MCF 10A (cell line): ENCODE measurements around the gene DSCAML1. TPM values are rescaled to one million over a fixed set of nuclear protein-coding genes. Genes with fewer than 3 reads are reported as not detected.

ENCODE experiments used
- BruUV-seq: library from RNA; stranded (reverse); fragments of 400-500 nt; replicated peaks from 2 replicates; lab custom pipeline; 2021; lab: Mats Ljungman, UMichigan
- CTCF ChIA-PET: fragments of 300-600 bp; sonication (Branson Sonifier 250); formaldehyde crosslinking; extraction: SDS; loops from one replicate; lab custom pipeline; 2021; ENCODE audit warnings: antibody characterized with exemption, inconsistent platforms; lab: Yijun Ruan, JAX
- POLR2A ChIA-PET: fragments of 300-600, 350-650 bp; sonication (Branson Sonifier 250); formaldehyde crosslinking; extraction: SDS; loops from one replicate; lab custom pipeline; 2020; ENCODE audit warnings: antibody characterized with exemption, inconsistent platforms; lab: Yijun Ruan, JAX
- DNase-seq: peaks from one replicate; pipeline ENCODE4 v3.0.0-alpha.2; 2018; ENCODE audit not compliant: unreplicated experiment
- H3K27ac Mint-ChIP-seq: one replicate; pipeline ENCODE4 v1.8.0; 2022; ENCODE audit warnings: mild to moderate bottlenecking, low read depth, mixed read lengths; ENCODE audit not compliant: unreplicated experiment
- H3K27me3 Mint-ChIP-seq: one replicate; pipeline ENCODE4 v1.8.0; 2022; ENCODE audit warnings: mixed read lengths; ENCODE audit not compliant: insufficient read depth, unreplicated experiment
- H3K36me3 Mint-ChIP-seq: one replicate; pipeline ENCODE4 v1.8.0; 2022; ENCODE audit warnings: mild to moderate bottlenecking, moderate library complexity, mixed read lengths; ENCODE audit not compliant: insufficient read depth, unreplicated experiment
- H3K4me1 Mint-ChIP-seq: one replicate; pipeline ENCODE4 v1.8.0; 2022; ENCODE audit warnings: mixed read lengths; ENCODE audit not compliant: insufficient read depth, unreplicated experiment
- H3K4me3 Mint-ChIP-seq: one replicate; pipeline ENCODE4 v1.8.0; 2022; ENCODE audit warnings: mild to moderate bottlenecking, moderate library complexity, mixed read lengths; ENCODE audit not compliant: unreplicated experiment
- H3K9me3 Mint-ChIP-seq: one replicate; pipeline ENCODE4 v1.8.0; 2022; ENCODE audit warnings: mixed read lengths; ENCODE audit not compliant: unreplicated experiment
- CTCF ChIP-seq: fragments of 200-600 bp; IDR thresholded peaks from one replicate; pipeline ENCODE4 v1.8.0; 2022; ENCODE audit warnings: antibody characterized with exemption, mild to moderate bottlenecking; ENCODE audit not compliant: unreplicated experiment
- intact Hi-C: fragments of 100-400 bp; cut with micrococcal nuclease; formaldehyde crosslinking; loops from 2 replicates; pipeline ENCODE4 v1.14.1; 2022
- total RNA-seq: library from RNA; stranded (reverse); gene quantifications from 2 replicates; pipeline ENCODE4 v1.2.3, GENCODE V29; 2022

Gene DSCAML1
- total RNA-seq, 1 experiment from 2014 or later: not detected

GRCh38 chr11:117634756-117635603 is 162.0 kb downstream of the DSCAML1 start:
- intact Hi-C loops: no loop called here
- no TSS peak for BruUV-seq
- Mint-ChIP-seq H3K4me3 (no peak overlapping the region), H3K36me3 (no peaks in the 10 kb centered on the region), H3K27me3 (peaks cover 57% of the 10 kb centered on the region), H3K4me1 (peaks cover 8% of the 10 kb centered on the region), H3K9me3 (no peaks in the 10 kb centered on the region), H3K27ac (no peak overlapping the region)
- CTCF ChIA-PET: no interaction called here
- no peak for TF ChIP-seq CTCF
- POLR2A ChIA-PET: no interaction called here
- no peak for DNase-seq

GRCh38 chr11:117633976-117634755 is 162.8 kb downstream of the DSCAML1 start:
- ChIA-PET POLR2A (no interaction called here), CTCF (no interaction called here)
- H3K4me3 Mint-ChIP-seq: no peak overlapping the region
- intact Hi-C loops: no loop called here
- no peaks in the 10 kb centered on the region for H3K36me3 Mint-ChIP-seq
- no peak for DNase-seq
- TF ChIP-seq CTCF: no peak
- peaks cover 57% of the 10 kb centered on the region for H3K27me3 Mint-ChIP-seq
- BruUV-seq: no TSS peak
- H3K27ac Mint-ChIP-seq: no peak overlapping the region
- no peaks in the 10 kb centered on the region for H3K9me3 Mint-ChIP-seq
- peaks cover 8% of the 10 kb centered on the region for H3K4me1 Mint-ChIP-seq

GRCh38 chr11:117633186-117633754 is 163.7 kb downstream of the DSCAML1 start:
- ChIA-PET POLR2A (no interaction called here), CTCF (no interaction called here)
- no peak for DNase-seq
- no peak overlapping the region for H3K4me3 Mint-ChIP-seq
- peaks cover 8% of the 10 kb centered on the region for H3K4me1 Mint-ChIP-seq
- H3K27me3 Mint-ChIP-seq: peaks cover 57% of the 10 kb centered on the region
- H3K27ac Mint-ChIP-seq: no peak overlapping the region
- H3K9me3 Mint-ChIP-seq: no peaks in the 10 kb centered on the region
- intact Hi-C loops: no loop called here
- BruUV-seq: no TSS peak
- H3K36me3 Mint-ChIP-seq: no peaks in the 10 kb centered on the region
- TF ChIP-seq CTCF: no peak

- H3K4me1 Mint-ChIP-seq: peaks cover 8% of the 10 kb centered on the region
- BruUV-seq: no TSS peak
- H3K9me3 Mint-ChIP-seq: no peaks in the 10 kb centered on the region
- DNase-seq: no peak
- intact Hi-C loops: no loop called here
- no peak overlapping the region for H3K27ac Mint-ChIP-seq
- H3K36me3 Mint-ChIP-seq: no peaks in the 10 kb centered on the region
- H3K4me3 Mint-ChIP-seq: no peak overlapping the region
- ChIA-PET CTCF (interaction anchor here (1.1 kb wide), 1 partner anchor 206 kb away, joined by 4 read pairs; no protein-coding TSS in a partner anchor), POLR2A (interaction anchor here (0.8 kb wide), 1 partner anchor 26 kb away, joined by 3 read pairs; no protein-coding TSS in a partner anchor)
- no peak for TF ChIP-seq CTCF
- peaks cover 57% of the 10 kb centered on the region for H3K27me3 Mint-ChIP-seq
These were observed 164.7 kb downstream of the DSCAML1 start for GRCh38 chr11:117632306-117632705.
